Stimulated activated CD4-positive, alpha-beta T cell treated with anti-CD3 and anti-CD28 coated beads, Interleukin-15, amount 100 ng/mL, for 48 hours (primary cell): Measurements from ENCODE around the gene WNK2.
"Not testable (repeated sequence)": the region's sequence is repeated elsewhere in the genome, so short reads cannot be mapped to it uniquely, and the experiment has no call there.

Experiments used
- DNase-seq, 2 donors: peaks; one replicate each; pipeline ENCODE4 v3.0.0-alpha.2; 2020; ENCODE audit warnings: low read depth in 2 of 2

WNK2 gene

GRCh38 chr9:93329629-93330280 is 145.8 kb downstream of the WNK2 start:
- no peak for DNase-seq

GRCh38 chr9:93332317-93332716 is 148.4 kb downstream of the WNK2 start:
- DNase-seq, result no peak

DNA sequence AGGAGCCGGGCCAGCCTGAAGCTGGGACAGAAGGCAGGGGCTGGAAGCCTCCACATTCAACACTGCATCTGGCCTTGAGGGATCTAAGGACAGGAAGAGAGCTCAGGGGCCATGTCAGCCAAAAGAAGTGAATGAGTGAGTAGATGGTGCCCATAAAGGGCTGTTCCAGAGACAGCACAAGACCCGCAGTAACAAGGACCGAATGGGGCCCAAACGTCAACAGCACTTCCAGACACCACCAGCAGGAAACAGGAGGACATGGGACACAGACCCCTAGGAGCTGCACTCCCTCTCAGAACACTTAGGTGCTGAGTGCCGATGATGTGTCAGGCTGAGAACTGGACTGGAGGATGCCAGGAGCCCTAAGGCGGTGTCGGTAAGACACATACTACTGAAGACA is 152.8 kb downstream of the WNK2 start:
- DNase-seq, result no peak

GRCh38 chr9:93338196-93338595 is 154.3 kb downstream of the WNK2 start:
- not testable (repeated sequence) for DNase-seq

GRCh38 chr9:93340091-93340490 is 156.2 kb downstream of the WNK2 start:
- DNase-seq, result no peak

GRCh38 chr9:93341820-93342219 is 157.9 kb downstream of the WNK2 start:
- DNase-seq, result not testable (repeated sequence)

- not testable (repeated sequence) for DNase-seq
Observed at GRCh38 chr9:93342428-93342827, 158.5 kb downstream of the WNK2 start.

DNA sequence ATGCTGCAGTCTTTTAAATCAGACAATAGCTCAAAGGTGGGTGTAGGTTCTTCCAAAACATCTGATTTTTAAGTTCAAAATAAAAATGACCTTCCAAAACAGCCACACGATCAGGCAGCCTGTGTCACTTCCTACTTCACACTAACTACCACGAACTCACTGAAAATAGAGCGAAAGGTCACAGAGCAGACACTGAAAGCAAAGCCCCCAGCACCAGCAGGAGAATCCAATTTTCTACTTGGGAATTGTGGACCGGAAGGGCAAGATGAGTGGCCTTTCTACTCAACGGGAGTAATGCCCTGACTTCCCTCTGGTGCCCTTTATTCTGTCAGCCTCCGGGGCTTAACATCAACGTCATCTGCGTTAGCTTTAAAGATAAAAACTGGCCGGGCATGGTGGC is 159.7 kb downstream of the WNK2 start:
- DNase-seq, result no peak

DNA sequence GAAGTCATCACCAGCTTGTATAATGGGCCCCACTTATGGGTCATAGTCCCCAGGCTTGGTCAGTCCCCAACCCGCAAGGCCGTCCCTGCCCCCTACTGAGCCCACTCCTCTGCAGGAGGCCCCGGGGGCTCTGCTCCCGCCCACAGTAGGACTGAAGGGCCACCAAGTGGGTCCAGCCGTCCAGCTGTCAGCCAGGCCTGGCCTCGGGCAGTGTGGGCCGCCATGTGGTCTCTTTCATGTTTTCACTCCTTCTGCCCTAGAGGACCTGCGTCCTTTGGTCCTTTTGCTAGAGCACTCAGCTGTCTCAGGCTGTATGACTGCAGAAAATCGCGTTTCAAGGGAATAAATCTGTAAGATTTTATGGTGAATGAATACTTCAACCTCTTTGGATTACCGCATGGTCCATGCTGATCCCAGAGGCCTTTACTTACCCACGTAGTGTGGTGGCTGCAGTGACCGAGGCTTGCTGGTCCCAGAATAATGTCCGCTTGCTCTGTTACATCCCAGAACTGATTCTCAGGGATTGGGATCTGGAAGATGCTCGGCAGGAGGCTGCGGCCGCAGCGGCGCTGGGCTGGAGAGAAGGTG is 161.8 kb downstream of the WNK2 start:
- no peak for DNase-seq

GRCh38 chr9:93346231-93347112 is 162.5 kb downstream of the WNK2 start:
- no peak for DNase-seq

DNA sequence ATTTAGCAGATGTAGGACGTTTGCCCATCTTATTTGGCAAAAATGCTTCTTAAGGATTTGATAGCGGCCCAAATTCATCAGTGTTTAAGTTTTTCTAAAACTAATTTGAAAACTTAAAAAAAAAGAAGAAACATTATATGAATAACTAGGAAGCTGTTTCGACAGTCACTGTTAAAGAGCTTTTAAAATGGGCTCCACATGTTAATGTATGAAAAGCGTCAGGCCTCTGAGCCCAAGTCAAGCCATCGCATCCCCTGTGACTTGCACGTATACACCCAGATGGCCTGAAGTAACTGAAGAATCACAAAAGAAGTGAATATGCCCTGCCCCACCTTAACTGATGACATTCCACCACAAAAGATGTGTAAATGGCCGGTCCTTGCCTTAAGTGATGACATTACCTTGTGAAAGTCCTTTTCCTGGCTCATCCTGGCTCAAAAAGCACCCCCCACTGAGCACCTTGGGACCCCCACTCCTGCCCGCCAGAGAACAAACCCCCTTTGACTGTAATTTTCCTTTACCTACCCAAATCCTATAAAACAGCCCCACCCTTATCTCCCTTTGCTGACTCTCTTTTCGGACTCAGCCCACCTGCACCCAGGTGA is 163.5 kb downstream of the WNK2 start:
- DNase-seq, result not testable (repeated sequence)

DNA sequence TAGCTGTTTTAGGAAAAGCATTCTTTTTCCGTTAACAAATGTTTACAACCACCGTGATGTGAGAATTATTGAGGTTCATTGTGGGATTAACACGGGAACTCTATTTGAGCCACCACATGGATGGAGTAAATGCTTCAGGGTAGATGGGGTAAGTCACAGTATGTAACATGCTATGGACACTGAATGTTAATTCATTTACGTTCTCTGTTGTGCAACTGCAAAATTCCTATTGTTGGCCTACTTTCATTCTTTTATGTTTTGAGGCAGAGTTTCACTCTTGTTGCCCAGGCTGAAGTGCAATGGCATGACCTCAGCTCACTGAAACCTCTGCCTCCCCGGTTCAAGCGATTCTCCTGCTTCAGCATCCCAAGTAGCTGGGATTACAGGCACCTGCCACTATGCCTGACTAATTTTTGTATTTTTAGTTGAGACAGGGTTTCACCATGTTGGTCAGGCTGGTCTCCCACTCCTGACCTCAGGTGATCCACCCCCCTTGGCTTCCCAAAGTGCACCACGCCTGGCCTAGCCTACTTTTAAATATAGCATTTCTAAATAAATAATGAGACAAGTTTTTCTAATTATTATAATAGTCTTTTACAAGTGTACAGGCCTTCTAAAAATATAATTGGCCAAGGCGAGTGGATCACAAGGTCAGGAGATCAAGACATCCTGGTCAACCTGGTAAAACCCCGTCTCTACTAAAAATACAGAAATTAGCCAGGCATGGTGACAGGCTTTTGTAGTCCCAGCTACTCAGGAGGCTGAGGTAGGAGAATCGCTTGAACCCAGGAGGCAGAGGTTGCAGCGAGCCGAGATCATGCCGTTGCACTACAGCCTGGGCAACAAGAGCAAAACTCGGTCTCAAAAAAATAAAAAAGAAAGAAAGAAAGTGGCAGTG is 169.7 kb downstream of the WNK2 start:
- DNase-seq, result not testable (repeated sequence)

GRCh38 chr9:93354451-93354850 is 170.5 kb downstream of the WNK2 start:
- DNase-seq, result no peak

DNA sequence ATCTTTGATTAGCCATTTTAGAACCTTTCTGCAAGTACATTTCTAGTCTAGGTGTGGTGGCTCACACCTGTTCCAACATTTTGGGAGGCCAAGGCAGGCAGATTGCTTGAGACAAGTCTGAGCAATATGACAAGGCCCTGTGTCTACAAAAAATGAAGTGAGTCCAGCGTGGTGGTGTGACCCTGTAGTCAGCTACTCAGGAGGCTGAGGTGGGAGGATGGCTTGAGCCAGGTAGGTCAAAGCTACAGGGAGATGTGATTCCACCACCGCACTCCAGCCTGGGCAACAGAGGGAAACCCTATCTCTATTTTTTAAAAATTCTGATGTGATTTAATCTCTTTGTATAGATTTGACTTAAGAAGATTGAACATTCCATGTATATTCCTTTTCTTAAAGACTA is 171.9 kb downstream of the WNK2 start:
- DNase-seq, result no peak

DNA sequence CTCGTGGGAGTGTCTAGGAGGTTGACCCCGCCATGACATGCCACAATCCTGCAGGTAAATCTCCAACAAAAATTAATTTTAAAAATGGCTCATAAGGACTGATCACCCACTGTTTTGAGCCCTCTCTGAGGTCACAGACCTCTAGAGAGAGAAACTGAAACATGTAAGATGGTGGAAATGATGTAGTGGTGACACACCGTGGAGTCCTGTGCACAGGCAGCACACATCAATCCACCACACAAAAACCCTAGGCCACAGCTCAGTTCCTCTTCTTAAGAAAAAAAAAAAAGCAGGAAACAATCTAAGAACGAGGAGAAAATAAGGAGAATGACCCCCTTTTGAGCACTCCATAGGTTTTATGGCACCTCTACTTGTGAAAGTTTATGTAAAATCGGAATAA is 173.7 kb downstream of the WNK2 start:
- peak in 1 of 2 donors; percentile 10 for DNase-seq

GRCh38 chr9:93359907-93360306 is 176.0 kb downstream of the WNK2 start:
- not testable (repeated sequence) for DNase-seq

DNA sequence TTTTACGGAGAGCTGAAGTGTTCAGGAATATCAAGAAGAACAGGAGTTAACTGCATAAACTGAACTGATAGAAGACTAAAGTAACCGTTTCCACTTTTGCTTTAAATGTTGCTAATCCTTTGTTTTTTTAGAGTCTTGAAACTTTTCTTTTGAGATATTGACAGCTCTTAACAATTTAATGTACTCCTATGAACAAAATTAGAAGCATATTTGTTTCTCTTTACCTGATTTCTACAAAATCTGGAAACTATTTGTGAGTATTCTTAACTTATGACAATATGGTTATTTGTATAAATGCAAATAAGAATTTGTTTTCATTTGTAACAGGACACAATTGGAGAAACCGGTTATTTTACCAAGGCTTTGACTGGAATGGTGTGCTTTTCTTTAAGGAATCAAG is 178.1 kb downstream of the WNK2 start:
- no peak for DNase-seq

- DNase-seq, result no peak
Observed at GRCh38 chr9:93364734-93365426, 180.9 kb downstream of the WNK2 start.

GRCh38 chr9:93365427-93366118 is 181.6 kb downstream of the WNK2 start:
- DNase-seq, result no peak

DNA sequence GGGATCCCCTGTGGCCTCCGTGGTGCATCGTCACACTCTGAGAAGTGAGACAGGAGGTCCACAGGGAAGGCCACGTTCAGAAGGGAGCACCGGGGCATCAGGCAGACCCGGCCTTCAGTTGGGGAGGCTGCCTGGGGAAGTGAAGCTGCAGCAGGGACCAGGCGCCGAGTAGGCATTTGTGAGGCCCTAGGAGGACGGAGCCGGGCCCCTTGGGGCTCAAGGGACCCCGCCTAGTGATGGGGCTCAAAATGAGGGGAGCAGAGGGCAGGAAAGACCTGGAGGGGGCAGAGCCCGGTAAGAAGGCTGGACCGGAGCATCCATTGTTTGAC is 182.1 kb downstream of the WNK2 start:
- no peak for DNase-seq
